ENCODE results near the gene GLYR1.

DNA sequence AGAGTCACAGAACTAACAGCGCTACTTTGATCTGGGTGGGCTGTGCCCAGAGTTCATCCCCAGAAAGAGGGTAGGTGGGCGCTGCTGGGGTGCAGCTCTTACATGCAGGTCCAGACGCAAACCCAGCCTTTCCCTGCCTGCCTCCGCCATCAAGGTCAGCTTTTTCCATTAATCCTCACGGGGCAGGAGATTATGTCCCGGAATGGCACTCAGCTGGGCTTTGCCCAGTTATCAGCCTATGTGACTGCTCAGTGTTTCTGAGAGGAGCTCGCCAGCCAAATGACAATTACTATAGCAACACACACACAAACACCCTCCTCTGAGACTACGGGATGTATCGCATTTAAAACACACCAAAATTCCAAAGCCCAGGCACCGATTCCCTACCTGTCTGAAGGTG, 20.1 kb downstream of the GLYR1 start:
- TF ChIP-seq RBM22 (IDR thresholded peaks at IDR 0.05; ENCODE audit: low read depth, low read length, poor library complexity, severe bottlenecking) (no peak), JUND (IDR thresholded peaks at IDR 0.05; ENCODE audit: borderline replicate concordance, low read depth, low read length) (no peak), JUND (tag; IDR thresholded peaks at IDR 0.05; ENCODE audit: borderline replicate concordance, low read depth, low read length) (no peak), HDGF (IDR thresholded peaks at IDR 0.05) (no peak)

All from K562 (cell line).